GM19455 (cell line): ENCODE data around the gene IL15.
"Not testable (repeated sequence)": the region's sequence is repeated elsewhere in the genome, so short reads cannot be mapped to it uniquely, and the experiment has no call there.

Experiments
- ATAC-seq: cut with Tn5 transposase; IDR thresholded peaks from one replicate; pipeline ENCODE4 v1.9.1; 2021; ENCODE audit not compliant: unreplicated experiment

Gene IL15, protein sequence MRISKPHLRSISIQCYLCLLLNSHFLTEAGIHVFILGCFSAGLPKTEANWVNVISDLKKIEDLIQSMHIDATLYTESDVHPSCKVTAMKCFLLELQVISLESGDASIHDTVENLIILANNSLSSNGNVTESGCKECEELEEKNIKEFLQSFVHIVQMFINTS

DNA sequence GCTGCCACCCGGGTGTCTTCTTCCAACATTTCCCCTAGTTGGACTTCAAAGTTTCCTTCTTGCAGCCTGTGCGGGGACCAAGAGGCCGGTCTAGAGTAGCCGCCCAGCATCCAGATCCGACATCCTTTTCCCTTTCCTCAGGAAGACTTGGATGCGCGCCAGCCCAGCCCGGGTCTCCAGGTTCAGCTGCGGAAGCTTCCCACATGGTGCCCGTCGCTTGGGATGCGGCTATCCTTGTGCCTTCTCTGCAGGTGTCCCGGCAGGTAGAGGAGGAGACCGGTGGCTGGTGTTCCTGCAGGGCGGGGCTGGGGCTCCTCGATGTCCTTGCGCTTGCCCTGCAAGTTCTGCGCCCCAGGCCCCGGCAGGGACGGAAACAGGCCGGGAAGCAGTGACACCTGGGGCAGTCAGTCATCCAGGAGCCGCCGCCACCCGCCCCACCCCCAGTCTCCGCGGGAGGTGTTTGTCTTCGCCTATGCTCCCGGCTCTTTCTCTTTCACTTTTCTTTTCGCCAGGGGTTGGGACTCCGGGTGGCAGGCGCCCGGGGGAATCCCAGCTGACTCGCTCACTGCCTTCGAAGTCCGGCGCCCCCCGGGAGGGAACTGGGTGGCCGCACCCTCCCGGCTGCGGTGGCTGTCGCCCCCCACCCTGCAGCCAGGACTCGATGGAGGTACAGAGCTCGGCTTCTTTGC lies at the start of gene IL15:
Gene IL15 (plus strand): TSS at position 502 of the 689 bp plus-strand sequence. CDS start 82,882 bp downstream, outside the sequence.
- peak; percentile 64 for ATAC-seq

DNA sequence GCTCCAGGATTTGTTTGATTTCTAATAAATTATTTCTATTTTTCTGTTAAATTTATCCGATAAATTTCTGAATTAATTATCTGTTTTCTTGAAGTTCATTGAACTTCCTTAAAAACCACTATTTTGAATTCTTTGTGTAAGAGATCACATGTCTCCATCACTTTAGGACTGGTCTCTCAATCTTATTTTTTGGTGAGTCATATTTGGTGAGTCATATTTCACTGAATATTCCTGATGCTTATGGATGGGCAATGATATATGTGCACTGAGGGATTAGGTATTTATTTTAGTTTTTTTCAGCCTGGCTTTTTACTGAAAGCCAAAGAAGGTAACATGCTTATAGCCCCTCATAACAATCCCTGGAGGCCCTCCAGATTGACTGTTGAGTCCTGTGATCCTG lies 48.5 kb upstream of the IL15 start:
- no peak for ATAC-seq

DNA sequence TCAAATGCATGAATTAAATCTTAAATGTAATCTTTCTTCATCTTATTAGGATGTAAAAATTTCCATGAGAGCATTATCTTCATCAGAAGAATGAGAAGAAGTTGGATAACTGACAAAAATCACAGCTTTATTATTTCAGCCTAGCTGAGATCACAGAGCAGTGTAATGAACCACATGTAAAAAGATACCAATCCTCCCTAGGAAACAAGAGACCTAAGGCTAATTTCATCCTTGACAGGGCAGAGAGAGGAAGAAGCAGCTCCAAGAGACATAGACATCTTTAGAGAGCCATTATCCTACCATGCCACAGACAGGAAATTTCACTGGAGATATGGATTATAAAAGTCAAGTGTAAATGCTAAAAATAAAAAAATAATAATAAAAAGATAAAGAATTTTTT lies 40.9 kb upstream of the IL15 start:
- ATAC-seq, result no peak

DNA sequence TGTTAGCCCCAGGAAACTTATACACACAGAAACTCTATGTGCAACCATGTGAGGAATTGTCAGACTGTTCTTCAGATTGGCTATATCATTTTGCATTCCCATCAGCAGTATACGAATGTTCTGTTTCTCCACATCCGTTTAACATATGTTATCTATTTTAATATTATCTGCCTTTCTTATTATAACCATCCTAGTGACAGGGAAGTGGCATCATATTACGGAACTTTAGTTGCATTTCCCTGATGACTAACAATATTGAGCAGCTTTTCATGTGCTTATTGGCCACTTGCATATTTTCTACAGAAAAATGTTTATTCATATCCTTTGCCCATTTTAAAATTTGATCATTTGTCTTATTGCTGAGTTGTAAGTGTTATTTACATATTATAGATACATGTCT lies 36.5 kb upstream of the IL15 start:
- ATAC-seq, result no peak

DNA sequence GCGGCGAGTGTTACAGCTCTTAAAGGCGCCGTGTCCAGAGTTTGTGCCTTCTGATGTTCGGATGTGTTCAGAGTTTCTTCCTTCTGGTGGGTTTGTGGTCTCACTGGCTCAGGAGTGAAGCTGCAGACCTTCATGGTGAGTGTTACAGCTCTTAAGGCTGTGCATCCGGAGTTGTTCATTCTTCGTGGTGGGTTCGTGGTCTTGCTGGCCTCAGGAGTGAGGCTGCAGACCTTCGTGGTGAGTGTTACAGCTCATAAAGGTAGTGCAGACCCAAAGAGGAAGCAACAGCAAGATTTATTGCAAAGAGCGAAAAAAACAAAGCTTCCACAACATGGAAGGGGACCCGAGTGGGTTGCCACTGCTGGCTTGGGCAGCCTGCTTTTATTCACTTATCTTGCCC lies 31.7 kb upstream of the IL15 start:
- ATAC-seq, result not testable (repeated sequence)

DNA sequence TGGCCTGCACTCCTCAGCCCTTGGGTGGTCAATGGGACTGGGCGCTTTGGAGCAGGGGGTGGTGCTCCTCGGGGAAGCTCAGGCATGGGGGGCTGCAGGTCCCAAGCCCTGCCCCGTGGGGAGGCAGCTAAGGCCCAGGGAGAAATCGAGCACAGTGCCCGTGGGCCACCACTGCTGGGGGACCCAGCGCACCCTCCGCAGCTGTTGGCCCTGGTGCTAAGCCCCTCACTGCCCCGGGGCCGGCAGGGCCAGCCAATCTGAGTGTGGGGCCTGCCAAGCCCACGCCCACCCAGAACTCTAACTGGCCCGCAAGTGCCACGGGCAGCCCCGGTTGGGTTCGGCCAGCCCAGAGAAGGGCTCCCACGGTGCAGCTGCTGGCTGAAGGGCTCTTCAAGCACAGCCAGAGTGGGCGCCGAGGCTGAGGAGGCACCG lies 30.9 kb upstream of the IL15 start:
- ATAC-seq, result no peak

DNA sequence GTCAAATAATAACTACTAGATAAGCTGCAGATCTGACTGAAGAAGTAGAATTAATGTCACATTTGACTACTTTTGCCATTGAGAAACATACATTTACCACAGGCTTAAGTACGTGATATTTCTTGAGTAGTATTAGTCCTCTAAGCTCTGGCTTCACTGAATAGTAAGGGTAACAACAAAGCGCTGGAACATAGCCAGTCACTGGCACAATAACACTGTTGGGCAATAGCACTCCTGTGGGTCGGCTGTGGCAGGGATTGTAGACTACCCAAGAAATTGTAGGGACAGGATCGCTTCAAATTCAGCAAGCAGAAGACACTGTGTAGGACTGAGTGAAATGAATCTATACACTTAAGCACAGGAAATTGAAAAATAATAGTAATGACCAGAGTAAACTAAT lies 27.1 kb upstream of the IL15 start:
- ATAC-seq, result no peak

DNA sequence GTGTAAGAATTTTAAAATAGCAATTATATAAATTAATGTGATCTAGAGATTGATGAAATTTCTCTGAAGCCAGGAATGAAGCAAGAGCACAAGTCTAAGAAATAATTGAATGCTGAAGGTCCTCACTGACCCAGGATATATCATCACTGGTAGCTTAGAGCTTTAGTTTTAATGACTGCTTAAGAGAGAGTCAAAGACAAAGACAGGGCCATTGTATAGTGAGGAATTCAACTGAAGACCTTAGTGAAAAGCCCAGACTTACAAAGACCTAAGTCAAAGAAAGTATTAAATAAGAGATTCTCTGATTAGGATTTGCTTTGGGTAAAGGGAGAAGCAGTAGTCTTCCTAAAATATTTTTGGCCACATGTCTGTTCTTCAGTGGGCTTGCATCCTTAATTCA lies 26.0 kb upstream of the IL15 start:
- ATAC-seq, result no peak

DNA sequence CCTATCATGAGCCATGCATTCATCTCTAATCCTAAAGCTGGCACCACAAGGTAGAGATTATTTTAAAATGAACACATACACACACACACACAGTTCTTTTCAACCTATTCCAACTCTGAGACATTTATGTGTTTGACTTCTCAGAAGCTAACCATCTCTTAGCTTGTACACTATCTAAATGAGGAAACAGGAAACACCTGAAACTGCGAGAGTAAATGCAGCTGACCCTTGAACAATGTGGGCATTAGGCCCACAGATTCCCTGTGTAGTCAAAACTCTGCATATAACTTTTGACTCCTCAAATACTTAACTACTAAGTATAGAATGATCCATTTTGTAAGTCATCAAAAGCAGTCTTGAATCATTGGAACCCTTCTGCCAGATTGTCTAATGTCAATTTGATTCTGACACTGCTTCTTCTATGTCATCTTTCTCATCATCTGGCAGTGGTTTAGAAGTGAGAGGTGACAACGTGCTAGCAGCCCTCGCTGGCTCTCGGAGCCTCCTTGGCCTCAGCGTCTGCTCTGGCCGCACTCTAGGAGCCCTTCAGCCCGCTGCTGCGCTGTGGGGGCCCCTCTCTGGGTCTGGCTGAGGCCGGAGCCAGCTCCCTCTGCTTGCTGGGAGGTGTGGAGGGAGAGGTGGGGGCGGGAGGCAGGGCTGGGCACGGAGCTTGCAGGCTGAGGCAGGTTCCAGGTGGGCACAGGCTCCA lies 21.4 kb upstream of the IL15 start:
- no peak for ATAC-seq

DNA sequence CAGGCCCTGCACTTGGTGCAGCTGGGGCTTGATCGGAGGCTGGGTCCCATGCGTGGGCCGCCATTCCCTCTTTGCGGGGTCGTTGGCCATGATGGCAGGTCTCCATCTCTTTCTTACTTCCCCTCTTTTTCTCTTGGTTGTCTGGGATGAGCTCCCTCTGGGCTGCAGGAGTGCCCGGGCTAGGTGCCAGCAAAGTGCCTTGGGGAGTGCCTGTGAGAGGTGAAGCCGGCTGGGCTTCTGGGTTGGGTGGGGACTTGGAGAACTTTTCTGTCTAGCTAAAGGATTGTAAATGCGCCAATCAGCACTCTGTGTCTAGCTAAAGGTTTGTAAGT lies 20.8 kb upstream of the IL15 start:
- ATAC-seq, result not testable (repeated sequence)

DNA sequence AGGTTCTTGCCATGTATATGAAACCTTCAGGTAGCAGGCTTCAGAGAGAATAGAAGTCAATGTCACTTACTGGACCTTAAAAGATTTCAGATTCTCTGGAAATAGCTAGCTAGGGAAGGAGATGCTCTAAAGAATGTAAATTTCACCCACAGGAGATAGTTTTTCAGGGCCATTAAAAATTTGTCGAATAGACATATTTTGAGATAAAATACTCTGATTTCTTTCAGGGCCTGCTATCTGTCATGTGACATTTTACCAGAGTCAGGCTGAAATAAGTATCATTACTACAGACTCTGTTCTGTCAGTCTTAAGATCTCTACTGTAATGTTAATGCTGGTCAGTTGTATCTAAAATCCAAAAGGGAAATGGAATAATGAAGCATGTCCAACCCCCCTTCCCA lies 15.7 kb upstream of the IL15 start:
- ATAC-seq, result no peak

DNA sequence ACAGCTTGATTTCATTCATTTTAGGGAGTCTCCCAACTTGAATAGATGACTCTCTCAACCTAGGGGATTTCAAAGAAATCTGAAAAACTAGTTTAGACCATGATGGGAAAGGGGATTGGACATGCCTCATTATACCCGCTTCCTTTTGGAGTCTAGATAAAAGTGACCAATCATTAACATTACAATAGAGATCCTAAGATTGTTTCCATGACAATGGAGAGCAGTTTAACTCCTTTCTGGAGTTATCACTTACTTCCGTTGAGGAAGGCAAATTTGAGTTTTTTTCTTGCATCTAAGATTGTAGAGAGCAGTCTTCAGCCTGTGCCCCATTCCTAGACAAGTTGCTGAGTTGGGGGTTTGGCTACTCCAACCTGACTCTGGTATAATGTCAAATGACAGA lies 11.4 kb upstream of the IL15 start:
- ATAC-seq, result no peak

DNA sequence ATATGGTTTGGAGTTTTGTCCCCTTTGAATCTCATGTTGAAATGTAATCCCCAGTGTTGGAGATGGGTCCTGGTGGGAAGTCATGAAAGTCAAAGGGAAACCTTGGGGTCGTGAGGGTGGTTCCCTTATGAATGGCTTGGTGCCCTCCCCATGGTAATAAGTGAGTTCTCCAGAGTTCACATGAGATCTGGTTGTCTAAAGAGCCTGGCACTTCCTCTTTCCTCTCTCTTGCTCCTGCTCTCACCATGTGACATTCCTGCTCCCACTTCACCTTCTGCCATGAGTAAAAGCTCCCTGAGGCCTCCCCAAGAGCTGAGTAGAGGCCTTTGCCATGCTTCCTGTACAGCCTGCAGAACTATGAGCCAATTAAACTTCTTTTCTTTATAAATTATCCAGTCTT lies 5.5 kb upstream of the IL15 start:
- ATAC-seq, result no peak

DNA sequence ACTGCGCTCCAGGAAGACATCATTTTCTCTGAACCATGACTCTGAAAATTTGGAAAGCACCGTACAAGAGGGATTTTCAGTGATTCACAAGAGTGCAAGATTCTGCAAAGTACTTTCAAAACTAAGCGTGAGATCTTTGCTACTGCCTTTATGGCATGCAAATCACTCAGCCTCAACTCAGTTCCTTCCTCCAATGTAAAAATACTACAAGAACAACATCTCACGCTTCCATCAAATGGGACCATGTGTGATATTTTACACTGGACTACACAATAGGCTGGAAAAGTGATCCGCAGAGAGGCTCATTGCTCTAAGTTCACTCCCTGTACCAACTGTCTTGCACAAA lies 674 bp upstream of the IL15 start:
- ATAC-seq, result peak; percentile 35

DNA sequence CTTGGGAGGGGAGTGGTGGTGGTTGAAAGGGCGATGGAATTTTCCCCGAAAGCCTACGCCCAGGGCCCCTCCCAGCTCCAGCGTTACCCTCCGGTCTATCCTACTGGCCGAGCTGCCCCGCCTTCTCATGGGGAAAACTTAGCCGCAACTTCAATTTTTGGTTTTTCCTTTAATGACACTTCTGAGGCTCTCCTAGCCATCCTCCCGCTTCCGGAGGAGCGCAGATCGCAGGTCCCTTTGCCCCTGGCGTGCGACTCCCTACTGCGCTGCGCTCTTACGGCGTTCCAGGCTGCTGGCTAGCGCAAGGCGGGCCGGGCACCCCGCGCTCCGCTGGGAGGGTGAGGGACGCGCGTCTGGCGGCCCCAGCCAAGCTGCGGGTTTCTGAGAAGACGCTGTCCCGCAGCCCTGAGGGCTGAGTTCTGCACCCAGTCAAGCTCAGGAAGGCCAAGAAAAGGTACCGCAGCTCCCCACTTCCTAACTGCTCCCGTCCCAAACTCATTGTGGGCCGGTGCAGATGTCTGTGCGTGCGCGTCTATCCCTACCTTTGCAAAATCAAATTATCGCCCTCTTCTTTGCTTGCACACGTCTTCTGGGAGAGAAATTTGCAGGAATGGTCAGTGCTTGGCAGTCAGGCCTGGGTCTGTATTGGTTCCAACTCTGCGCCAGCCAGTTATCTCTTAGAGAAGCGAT lies 533 bp downstream of the IL15 start:
- peak; percentile 46 for ATAC-seq

DNA sequence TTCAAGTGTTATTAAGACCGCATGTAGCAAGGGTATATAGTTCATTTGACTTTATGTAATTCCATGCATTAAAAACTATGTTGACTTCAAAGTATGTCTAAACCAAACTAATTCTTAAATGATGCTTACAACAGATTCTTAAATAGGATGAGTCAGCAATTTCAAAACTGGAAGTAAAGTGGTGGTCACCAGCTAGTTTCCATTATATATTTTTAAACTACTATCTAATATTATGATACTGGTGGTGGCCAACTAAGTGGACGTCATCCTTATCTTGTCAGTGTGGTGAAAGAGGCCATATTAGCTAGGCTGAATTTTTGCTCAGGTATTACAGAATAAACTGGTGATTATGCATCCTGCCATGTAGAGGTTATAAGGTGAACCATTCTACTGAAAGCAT lies 1.2 kb downstream of the IL15 start:
- ATAC-seq, result peak; percentile 24

DNA sequence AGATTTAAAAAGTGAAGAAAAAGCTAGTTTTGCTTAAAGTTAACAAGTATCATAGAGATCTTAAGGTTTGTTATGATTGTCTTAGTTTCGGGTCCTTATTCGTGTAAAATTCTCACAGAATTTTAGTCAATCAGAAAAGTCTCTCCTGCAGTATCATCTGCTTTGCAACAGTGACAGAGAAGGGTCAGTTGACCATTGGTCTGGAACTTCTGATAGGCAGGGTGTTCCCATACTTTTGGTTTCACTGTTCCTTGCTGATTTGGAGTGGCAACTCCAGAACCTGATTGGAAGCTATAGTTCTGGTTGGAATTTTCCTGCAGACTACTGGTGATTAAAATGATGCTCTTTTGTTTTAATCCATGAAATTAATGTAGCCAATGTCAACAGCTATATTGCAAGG lies 1.8 kb downstream of the IL15 start:
- ATAC-seq, result no peak

DNA sequence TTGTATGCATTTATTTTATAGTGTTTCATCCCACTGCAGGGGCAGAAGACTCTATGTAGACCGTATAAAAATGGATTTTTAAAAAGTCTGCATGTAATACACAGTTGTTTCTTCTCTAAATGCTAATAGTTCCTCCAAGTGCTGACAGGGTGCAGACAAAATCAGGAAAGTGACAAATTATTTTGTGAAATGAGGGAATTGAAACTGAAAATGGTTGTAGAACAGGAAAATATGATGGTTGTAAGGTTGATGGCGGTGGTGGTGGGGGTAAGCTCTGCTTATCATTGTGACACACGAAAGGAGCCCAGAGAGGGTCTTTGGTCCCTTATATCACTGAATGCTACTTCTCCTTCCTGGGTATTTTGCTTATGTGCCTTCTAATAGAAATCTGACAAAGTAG lies 4.3 kb downstream of the IL15 start:
- no peak for ATAC-seq

DNA sequence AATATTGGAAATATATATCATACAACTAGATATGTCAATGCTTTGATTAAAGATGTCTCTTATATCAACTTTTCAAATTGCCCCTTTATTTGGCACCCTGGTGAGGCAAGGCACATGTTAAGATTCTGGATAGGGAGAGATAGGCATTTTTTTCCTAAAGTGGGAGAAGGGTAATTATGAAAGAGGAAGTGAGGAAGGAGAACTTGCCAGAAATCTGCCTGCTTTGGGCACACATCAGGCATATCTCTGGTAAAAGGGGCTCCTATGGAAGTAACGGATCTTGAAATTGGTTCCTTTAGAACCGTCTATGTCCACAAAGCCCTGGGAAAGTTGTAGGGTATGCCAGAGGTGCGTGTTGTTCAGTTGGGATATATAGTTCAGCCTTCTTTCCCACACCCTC lies 5.7 kb downstream of the IL15 start:
- ATAC-seq, result no peak

DNA sequence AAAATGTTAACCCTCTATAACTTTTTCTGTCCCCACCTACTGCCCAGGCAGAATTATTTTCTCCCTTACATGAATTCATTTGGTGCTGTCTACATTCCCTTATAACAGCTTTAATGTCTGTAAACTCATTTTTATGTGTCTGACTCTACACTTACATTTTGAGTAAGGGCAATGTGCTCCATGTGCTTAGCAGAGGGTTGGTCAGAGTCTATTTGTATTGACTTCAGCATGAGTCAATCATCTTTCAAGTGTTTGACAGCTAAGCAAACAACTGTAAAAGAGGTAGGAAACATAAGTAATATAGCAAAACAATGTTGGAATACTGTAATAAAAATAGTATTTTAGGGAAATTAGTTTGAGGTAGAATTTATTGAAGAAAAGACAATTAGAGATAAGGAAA lies 6.3 kb downstream of the IL15 start:
- ATAC-seq, result no peak

DNA sequence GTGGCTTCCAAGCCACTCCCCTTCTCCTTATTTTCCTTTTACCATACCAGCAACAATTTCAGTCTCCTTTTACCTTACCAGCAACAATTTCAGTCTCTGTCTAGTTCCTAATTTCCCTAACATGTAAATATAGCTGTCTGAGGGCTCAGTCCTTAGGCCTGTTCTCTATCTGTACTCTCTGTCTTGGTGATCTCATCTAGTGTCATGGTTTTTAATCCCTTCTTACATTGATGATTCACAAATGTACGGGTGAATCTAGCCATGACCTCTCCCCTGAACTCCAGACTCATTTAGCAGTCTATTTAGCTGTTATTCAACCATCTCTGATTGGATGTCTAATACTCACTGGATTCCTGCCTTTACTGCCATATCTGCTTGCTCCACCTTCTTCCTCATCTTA lies 7.2 kb downstream of the IL15 start:
- ATAC-seq, result no peak
